GM21576 (cell line): ENCODE measurements around the gene SKOR2.

Experiments
- ATAC-seq: cut with Tn5 transposase; IDR thresholded peaks from one replicate; pipeline ENCODE4 v1.9.1; 2021; ENCODE audit warnings: mild to moderate bottlenecking, moderate library complexity; ENCODE audit not compliant: unreplicated experiment

The SKOR2 gene

GRCh38 chr18:47251289-47252120, at the start of gene SKOR2:
Gene SKOR2 (minus strand): TSS chr18:47251660. CDS start chr18:47249183, 2,477 bp downstream.
- no peak for ATAC-seq

GRCh38 chr18:47296462-47296861, 45.0 kb upstream of the SKOR2 start:
- no peak for ATAC-seq

GRCh38 chr18:47294801-47295200, 43.3 kb upstream of the SKOR2 start:
- ATAC-seq: no peak

GRCh38 chr18:47288741-47289140, 37.3 kb upstream of the SKOR2 start:
- no peak for ATAC-seq

GRCh38 chr18:47287911-47288585, 36.6 kb upstream of the SKOR2 start:
- no peak for ATAC-seq

- ATAC-seq: no peak
These were observed 35.4 kb upstream of the SKOR2 start for GRCh38 chr18:47286776-47287410.

- ATAC-seq: no peak
These were observed 34.0 kb upstream of the SKOR2 start for GRCh38 chr18:47285456-47285855.

GRCh38 chr18:47284721-47285395, 33.4 kb upstream of the SKOR2 start:
- no peak for ATAC-seq

GRCh38 chr18:47283476-47283875, 32.0 kb upstream of the SKOR2 start:
- no peak for ATAC-seq

- ATAC-seq: no peak
These were observed 28.7 kb upstream of the SKOR2 start for GRCh38 chr18:47280121-47280520.

GRCh38 chr18:47274961-47275360, 23.5 kb upstream of the SKOR2 start:
- no peak for ATAC-seq

- no peak for ATAC-seq
These were observed 13.7 kb upstream of the SKOR2 start for GRCh38 chr18:47265197-47265596.

- no peak for ATAC-seq
These were observed 12.8 kb upstream of the SKOR2 start for GRCh38 chr18:47264308-47264700.

GRCh38 chr18:47263430-47264307, 12.2 kb upstream of the SKOR2 start:
- ATAC-seq: no peak

- no peak for ATAC-seq
These were observed 11.6 kb upstream of the SKOR2 start for GRCh38 chr18:47263150-47263429.

GRCh38 chr18:47262301-47263149, 11.1 kb upstream of the SKOR2 start:
- ATAC-seq: no peak

- no peak for ATAC-seq
These were observed 10.4 kb upstream of the SKOR2 start for GRCh38 chr18:47261902-47262300.

GRCh38 chr18:47260924-47261701, 9.7 kb upstream of the SKOR2 start:
- ATAC-seq: no peak
